Glomerular endothelial cell (primary cell): ENCODE measurements around the gene FXYD4. TPM values are rescaled to one million over a fixed set of nuclear protein-coding genes. Genes with fewer than 3 reads are reported as not detected.
"Not testable (repeated sequence)": the region's sequence is repeated elsewhere in the genome, so short reads cannot be mapped to it uniquely, and the experiment has no call there.

Source experiments
- DNase-seq: peaks from one replicate; pipeline ENCODE4 v3.0.0-alpha.2; 2011; ENCODE audit warnings: low read depth, low spot score; ENCODE audit errors: extremely low read depth
- total RNA-seq: library from RNA; depleted of rRNA; stranded (reverse); fragments of >200 nt; gene quantifications from 2 replicates; pipeline ENCODE4 v1.2.3, GENCODE V29; 2015

FXYD4 gene
- total RNA-seq, 1 donor from 2014 or later: not detected

GRCh38 chr10:43410345-43410744 lies 38.9 kb downstream of the FXYD4 start:
- DNase-seq: no peak

- no peak for DNase-seq
These were observed 40.1 kb downstream of the FXYD4 start for GRCh38 chr10:43411536-43411935.

- no peak for DNase-seq
These were observed 44.1 kb downstream of the FXYD4 start for GRCh38 chr10:43415544-43415943.

GRCh38 chr10:43417950-43418768 lies 46.7 kb downstream of the FXYD4 start:
- DNase-seq: no peak

- no peak for DNase-seq
These were observed 48.5 kb downstream of the FXYD4 start for GRCh38 chr10:43419997-43420368.

GRCh38 chr10:43420369-43421200 lies 49.1 kb downstream of the FXYD4 start:
- DNase-seq: no peak

GRCh38 chr10:43421201-43421507 lies 49.7 kb downstream of the FXYD4 start:
- DNase-seq: no peak

GRCh38 chr10:43421519-43421918 lies 50.1 kb downstream of the FXYD4 start:
- no peak for DNase-seq

GRCh38 chr10:43421944-43422343 lies 50.5 kb downstream of the FXYD4 start:
- not testable (repeated sequence) for DNase-seq

- no peak for DNase-seq
These were observed 53.0 kb downstream of the FXYD4 start for GRCh38 chr10:43424416-43424815.

Other genes with a start within 250 kb of the FXYD4 start
- 19.4 and 28.6 TPM in 2 replicates for gene CSGALNACT2, start 233.2 kb upstream of the FXYD4 start, total RNA-seq
- gene RASGEF1A, start 104.6 kb upstream of the FXYD4 start, total RNA-seq: 0.97 and 1.5 TPM in 2 replicates
- gene HNRNPF, start 37.5 kb downstream of the FXYD4 start, total RNA-seq: 175 and 203 TPM in 2 replicates
- gene ZNF487, start 65.5 kb downstream of the FXYD4 start, total RNA-seq: 2.0 and 3.3 TPM in 2 replicates
- gene ZNF239, start 203.0 kb downstream of the FXYD4 start, total RNA-seq: 1.8 and 2.3 TPM in 2 replicates
- 0.76 and 1.2 TPM in 2 replicates for gene ZNF485, start 234.8 kb downstream of the FXYD4 start, total RNA-seq